ENCODE data around the gene GNB3. TPM values are rescaled to one million over a fixed set of nuclear protein-coding genes. Genes with fewer than 3 reads are reported as not detected.

Gene GNB3
- total RNA-seq, 1 donor from 2014 or later: 0.39 TPM

- intact Hi-C loops (cut with micrococcal nuclease): no loop called here
Measured at GRCh38 chr12:6823182-6824084, 17.3 kb upstream of the GNB3 start.

GRCh38 chr12:6824085-6824775, 16.5 kb upstream of the GNB3 start:
- intact Hi-C loops (cut with micrococcal nuclease): no loop called here

- intact Hi-C loops (cut with micrococcal nuclease): loop anchor here (1.0 to 5.0 kb wide), 5 partner anchors 33 to 218 kb away; partner anchors contain the start of genes CHD4, MLF2 and ZNF384
Measured at GRCh38 chr12:6824901-6825381, 15.8 kb upstream of the GNB3 start.

GRCh38 chr12:6825398-6826124, 15.2 kb upstream of the GNB3 start:
- intact Hi-C loops (cut with micrococcal nuclease): loop anchor here (1.0 to 5.0 kb wide), 5 partner anchors 33 to 218 kb away; partner anchors contain the start of genes CHD4, MLF2 and ZNF384

- intact Hi-C loops (cut with micrococcal nuclease): loop anchor here (5.0 kb wide), 3 partner anchors 34 to 219 kb away; partner anchors contain the start of genes CHD4 and ZNF384
Measured at GRCh38 chr12:6826125-6826733, 14.5 kb upstream of the GNB3 start.

GRCh38 chr12:6826734-6827436, 13.8 kb upstream of the GNB3 start:
- intact Hi-C loops (cut with micrococcal nuclease): loop anchor here (5.0 kb wide), 3 partner anchors 35 to 220 kb away; partner anchors contain the start of genes CHD4 and ZNF384

GRCh38 chr12:6827437-6827911, 13.3 kb upstream of the GNB3 start:
- intact Hi-C loops (cut with micrococcal nuclease): loop anchor here (5.0 kb wide), 3 partner anchors 35 to 220 kb away; partner anchors contain the start of genes CHD4 and ZNF384

- intact Hi-C loops (cut with micrococcal nuclease): loop anchor here (5.0 kb wide), 3 partner anchors 36 to 221 kb away; partner anchors contain the start of genes CHD4 and ZNF384
Measured at GRCh38 chr12:6827982-6828780, 12.5 kb upstream of the GNB3 start, which contains the start of gene P3H3. Gene P3H3 (plus strand): TSS chr12:6828407. CDS start chr12:6828441, 34 bp downstream.

GRCh38 chr12:6828781-6829535, 11.8 kb upstream of the GNB3 start:
- intact Hi-C loops (cut with micrococcal nuclease): loop anchor here (5.0 kb wide), 3 partner anchors 37 to 222 kb away; partner anchors contain the start of genes CHD4 and ZNF384

- intact Hi-C loops (cut with micrococcal nuclease): loop anchor here (5.0 kb wide), 3 partner anchors 37 to 222 kb away; partner anchors contain the start of genes CHD4 and ZNF384
Measured at GRCh38 chr12:6829536-6830220, 11.0 kb upstream of the GNB3 start.

GRCh38 chr12:6830286-6830890, 10.3 kb upstream of the GNB3 start:
- intact Hi-C loops (cut with micrococcal nuclease): no loop called here

GRCh38 chr12:6830999-6831398, 9.7 kb upstream of the GNB3 start:
- intact Hi-C loops (cut with micrococcal nuclease): no loop called here

- intact Hi-C loops (cut with micrococcal nuclease): no loop called here
Measured at GRCh38 chr12:6831450-6831995, 9.2 kb upstream of the GNB3 start.

GRCh38 chr12:6832125-6832524, 8.6 kb upstream of the GNB3 start:
- intact Hi-C loops (cut with micrococcal nuclease): no loop called here

- intact Hi-C loops (cut with micrococcal nuclease): no loop called here
Measured at GRCh38 chr12:6833189-6833890, 7.4 kb upstream of the GNB3 start.

- intact Hi-C loops (cut with micrococcal nuclease): no loop called here
Measured at GRCh38 chr12:6834254-6834653, 6.5 kb upstream of the GNB3 start.
